Right atrium auricular region (tissue), 2 donors: ENCODE results near the gene PMM2. TPM values are rescaled to one million over a fixed set of nuclear protein-coding genes. Genes with fewer than 3 reads are reported as not detected.
"Not testable (repeated sequence)": the region's sequence is repeated elsewhere in the genome, so short reads cannot be mapped to it uniquely, and the experiment has no call there.

Experiments used
- DNase-seq: peaks from one replicate; pipeline ENCODE4 v3.0.0-alpha.2; 2019; ENCODE audit warnings: low spot score
- H3K27ac ChIP-seq, 2 donors: fragments of 200-600 bp; sonication (generic); 1 replicate in 1 of 2; 2 replicates in 1 of 2; pipeline ENCODE4 v1.5.1; 2016 to 2019
- H3K27me3 ChIP-seq, 2 donors: fragments of 200-600 bp; sonication (generic); one replicate each; pipeline versions ENCODE4 v1.5.1 to v1.6.0; 2017 to 2019
- H3K36me3 ChIP-seq: fragments of 200-600 bp; sonication (generic); one replicate; pipeline ENCODE4 v1.5.1; 2016
- H3K4me1 ChIP-seq, 2 donors: fragments of 200-600 bp; sonication (generic); one replicate each; pipeline versions ENCODE4 v1.5.1 to v1.6.0; 2017 to 2019
- H3K4me3 ChIP-seq, 2 donors: fragments of 200-600 bp; sonication (generic); 1 replicate in 1 of 2; 2 replicates in 1 of 2; pipeline ENCODE4 v1.5.1; 2017 to 2019; ENCODE audit warnings: mild to moderate bottlenecking in 1 of 2, moderate library complexity in 1 of 2
- H3K9me3 ChIP-seq, 2 donors: fragments of 200-600 bp; sonication (generic); one replicate each; pipeline ENCODE4 v1.5.1; 2019
- total RNA-seq, 2 donors: library from RNA; depleted of rRNA; stranded (reverse); fragments of >200 nt; gene quantifications; one replicate each; pipeline ENCODE4 v1.1.0, GENCODE V29; 2016
- TF ChIP-seq, protein P1 (sequence below), 2 donors: fragments of 200-600 bp; sonication (generic); IDR thresholded peaks; one replicate each; pipeline ENCODE4 v1.5.1; 2019; ENCODE audit warnings: antibody characterized with exemption in 2 of 2

The PMM2 gene
- total RNA-seq, 2 donors from 2014 or later: 14.5 to 20.5 TPM

DNA sequence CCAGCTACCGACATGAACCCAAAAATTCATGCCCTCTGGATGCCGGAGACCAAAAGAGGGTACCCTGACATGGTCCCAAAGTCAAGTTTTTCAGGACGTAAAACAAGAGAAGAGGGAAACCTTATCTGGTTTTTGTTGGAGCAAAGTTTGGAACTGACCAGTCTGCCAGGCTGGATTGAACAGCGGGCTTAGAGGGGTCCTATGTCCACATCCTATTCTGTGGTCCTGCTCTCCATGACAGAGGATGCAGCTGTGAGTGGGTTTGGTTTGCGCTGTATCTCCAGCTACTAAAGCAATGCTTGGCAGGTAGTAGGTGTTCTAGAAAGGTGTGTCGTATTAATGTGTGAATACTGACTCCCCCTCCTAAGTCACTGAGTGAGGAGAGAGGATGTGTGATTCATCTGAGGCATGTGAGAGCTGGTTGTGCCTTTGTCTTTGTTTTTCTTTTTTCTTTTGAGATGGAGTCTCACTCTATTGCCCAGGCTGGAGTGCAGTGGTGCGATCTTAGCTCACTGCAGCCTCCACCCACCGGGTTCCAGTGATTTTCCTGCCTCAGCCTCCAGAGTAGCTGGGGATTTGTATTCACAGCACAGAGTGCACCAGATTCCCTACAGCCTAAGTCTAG is 31.0 kb downstream of the PMM2 start:
- no peaks in the 10 kb centered on the region for H3K4me1 ChIP-seq
- TF ChIP-seq, protein P1, sequence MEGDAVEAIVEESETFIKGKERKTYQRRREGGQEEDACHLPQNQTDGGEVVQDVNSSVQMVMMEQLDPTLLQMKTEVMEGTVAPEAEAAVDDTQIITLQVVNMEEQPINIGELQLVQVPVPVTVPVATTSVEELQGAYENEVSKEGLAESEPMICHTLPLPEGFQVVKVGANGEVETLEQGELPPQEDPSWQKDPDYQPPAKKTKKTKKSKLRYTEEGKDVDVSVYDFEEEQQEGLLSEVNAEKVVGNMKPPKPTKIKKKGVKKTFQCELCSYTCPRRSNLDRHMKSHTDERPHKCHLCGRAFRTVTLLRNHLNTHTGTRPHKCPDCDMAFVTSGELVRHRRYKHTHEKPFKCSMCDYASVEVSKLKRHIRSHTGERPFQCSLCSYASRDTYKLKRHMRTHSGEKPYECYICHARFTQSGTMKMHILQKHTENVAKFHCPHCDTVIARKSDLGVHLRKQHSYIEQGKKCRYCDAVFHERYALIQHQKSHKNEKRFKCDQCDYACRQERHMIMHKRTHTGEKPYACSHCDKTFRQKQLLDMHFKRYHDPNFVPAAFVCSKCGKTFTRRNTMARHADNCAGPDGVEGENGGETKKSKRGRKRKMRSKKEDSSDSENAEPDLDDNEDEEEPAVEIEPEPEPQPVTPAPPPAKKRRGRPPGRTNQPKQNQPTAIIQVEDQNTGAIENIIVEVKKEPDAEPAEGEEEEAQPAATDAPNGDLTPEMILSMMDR (IDR thresholded peaks at IDR 0.05): no peak
- H3K4me3 ChIP-seq: no peak overlapping the region
- H3K27me3 ChIP-seq: no peaks in the 10 kb centered on the region
- no peak for DNase-seq
- H3K27ac ChIP-seq: no peak overlapping the region
- peaks cover 39% of the 10 kb centered on the region for H3K36me3 ChIP-seq
- no peaks in the 10 kb centered on the region for H3K9me3 ChIP-seq

DNA sequence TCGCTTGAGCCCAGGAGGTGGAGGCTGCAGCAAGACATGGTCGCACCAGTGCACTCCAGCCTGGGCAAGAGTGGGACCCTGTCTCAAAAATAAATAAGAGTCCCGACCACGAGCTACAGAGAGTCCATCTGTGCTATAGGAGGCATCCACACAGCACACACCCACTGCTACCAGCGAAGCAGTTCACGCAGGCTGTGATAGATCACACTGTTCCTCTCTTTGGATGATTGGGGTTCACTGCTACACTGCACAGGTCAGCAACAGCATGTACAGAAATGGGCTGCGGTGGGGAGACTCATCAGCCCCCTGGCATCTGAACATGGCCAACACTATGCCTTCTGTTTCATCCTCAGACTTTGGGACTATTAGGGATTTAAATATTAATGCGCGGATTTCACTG is 33.8 kb downstream of the PMM2 start:
- TF ChIP-seq, protein P1 (IDR thresholded peaks at IDR 0.05): no peak
- Histone ChIP-seq H3K9me3 (no peaks in the 10 kb centered on the region), H3K36me3 (peaks cover 31% of the 10 kb centered on the region), H3K27me3 (no peaks in the 10 kb centered on the region), H3K4me3 (no peak overlapping the region), H3K4me1 (no peaks in the 10 kb centered on the region), H3K27ac (no peak overlapping the region)
- no peak for DNase-seq

DNA sequence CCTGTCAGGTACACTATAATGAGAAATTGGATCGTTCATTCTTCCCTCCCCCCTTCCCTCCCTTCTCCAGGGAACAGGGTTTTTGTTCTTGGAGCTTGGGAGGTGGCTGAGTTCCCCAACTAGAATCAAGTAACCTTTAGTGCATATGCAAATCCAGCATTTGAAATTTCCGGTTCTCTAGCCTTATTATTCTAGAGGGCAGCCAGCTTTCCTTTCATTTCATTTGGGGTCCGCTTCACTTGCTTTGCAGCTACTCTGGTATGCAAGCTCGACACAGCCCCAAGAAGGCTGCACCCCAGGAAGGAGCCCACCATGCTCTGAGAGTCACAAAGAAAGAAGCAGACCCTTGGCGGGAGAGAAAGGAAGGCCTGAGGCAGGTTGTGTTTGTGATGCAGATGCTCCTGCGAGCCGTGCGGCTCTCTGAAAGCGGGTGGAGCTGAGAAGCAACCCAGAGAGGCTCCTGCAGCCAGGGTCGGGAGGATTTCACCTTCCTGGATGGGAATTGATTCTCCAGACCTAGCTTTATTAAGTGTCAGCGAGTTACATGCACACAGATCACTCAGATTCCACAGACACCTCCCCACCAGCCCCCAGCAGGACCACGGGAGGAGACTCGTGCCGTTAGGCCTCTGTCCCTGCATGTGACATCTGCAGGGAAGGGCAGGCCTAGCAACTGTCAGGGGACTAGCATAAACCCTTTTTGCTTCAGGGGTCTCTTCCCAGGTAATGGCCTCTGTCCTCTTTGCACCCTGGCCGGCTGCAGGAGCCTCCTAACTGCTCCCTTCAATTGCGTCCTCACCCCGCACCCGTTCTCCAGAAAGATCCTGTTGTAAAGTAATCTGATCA is 34.5 kb downstream of the PMM2 start:
- H3K36me3 ChIP-seq: peaks cover 31% of the 10 kb centered on the region
- no peak overlapping the region for H3K27ac ChIP-seq
- TF ChIP-seq, protein P1 (IDR thresholded peaks at IDR 0.05): no peak
- no peaks in the 10 kb centered on the region for H3K9me3 ChIP-seq
- no peaks in the 10 kb centered on the region for H3K27me3 ChIP-seq
- DNase-seq: no peak
- no peak overlapping the region for H3K4me3 ChIP-seq
- no peaks in the 10 kb centered on the region for H3K4me1 ChIP-seq

DNA sequence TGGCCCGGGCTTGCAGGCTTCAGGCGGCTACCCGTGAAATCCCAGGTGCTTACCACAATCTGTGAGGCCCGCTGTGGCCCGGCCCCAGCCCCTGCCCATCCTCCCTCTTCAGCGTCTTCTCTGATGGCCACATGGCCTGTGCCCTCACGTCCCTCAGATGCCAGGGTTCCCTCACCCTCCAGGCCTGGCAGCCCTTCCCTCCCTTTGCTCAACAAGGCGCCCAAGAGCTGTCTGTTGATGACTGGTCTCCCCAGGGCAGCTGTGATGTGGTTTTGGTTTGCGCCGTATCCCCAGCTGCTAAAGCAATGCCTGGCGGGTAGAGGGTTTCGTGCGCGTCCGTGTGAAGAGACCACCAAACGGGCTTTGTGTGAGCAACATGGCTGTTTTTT is 35.1 kb downstream of the PMM2 start:
- TF ChIP-seq, protein P1 (IDR thresholded peaks at IDR 0.05): no peak
- no peaks in the 10 kb centered on the region for H3K27me3 ChIP-seq
- DNase-seq: no peak
- H3K27ac ChIP-seq: no peak overlapping the region
- H3K4me3 ChIP-seq: no peak overlapping the region
- no peaks in the 10 kb centered on the region for H3K4me1 ChIP-seq
- H3K36me3 ChIP-seq: peaks cover 31% of the 10 kb centered on the region
- no peaks in the 10 kb centered on the region for H3K9me3 ChIP-seq

DNA sequence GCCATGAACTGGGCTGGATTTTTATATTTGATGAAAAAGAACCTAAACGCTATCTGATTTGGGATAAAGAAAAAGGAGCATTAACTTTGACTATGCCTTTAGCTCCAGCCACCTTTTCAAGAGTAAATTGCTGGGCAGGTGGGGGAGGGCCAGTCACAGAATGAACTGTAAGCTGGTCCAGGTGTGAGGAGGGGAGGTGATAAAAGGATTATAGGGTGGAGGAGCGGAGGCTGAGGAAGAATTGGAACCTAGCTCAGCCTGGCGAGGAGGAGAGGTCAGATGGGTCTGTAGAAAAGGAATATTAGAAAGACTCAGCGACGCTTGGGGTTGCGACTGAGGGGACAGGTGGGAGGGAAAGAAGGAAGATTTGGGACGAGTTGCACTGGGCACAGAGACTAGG is 39.2 kb downstream of the PMM2 start:
- H3K27ac ChIP-seq, H3K27me3 ChIP-seq, H3K9me3 ChIP-seq, H3K4me1 ChIP-seq, DNase-seq, H3K4me3 ChIP-seq, H3K36me3 ChIP-seq: not testable (repeated sequence)

DNA sequence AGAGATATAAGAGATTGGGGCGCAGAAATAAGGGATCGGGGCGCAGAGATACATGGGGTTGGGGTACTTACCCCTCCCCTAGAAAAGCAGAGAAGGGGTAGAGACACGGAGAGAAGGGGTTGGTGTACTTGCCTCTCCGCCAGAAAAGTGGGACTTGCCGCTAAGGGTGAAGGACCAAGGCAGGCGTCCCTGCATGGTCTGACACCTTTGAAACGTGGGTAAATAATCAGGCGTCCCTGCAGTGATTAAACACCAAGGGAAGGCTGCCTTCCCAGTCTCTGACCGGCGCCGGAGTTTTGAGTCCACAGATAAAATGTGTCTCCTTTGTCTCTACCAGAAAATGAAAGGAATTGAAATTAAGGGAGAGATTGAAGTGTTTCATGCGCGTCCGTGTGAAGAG is 40.0 kb downstream of the PMM2 start:
- H3K27ac ChIP-seq, H3K4me3 ChIP-seq, H3K27me3 ChIP-seq, H3K4me1 ChIP-seq, H3K36me3 ChIP-seq, H3K9me3 ChIP-seq, DNase-seq: not testable (repeated sequence)

DNA sequence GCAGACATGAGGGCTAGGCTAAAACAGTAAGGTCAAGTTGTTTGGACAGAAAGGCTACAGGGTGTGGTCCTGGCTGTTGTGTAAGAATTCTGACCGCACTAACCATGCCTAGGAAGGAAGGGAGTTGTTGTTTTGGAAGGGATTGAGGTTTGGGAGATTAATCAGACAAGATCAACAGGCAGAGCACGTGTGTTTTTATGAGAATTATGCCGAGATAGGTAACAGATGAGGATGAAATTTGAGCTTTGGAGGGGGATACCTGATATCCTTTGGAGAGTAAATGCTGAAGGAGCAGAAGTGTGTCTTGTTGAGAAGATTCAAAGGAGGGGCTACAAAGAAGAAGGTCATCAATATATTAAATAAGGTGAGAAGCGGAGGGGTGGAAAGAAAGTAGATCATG is 44.4 kb downstream of the PMM2 start:
- H3K4me3 ChIP-seq: peak overlapping the region in 1 of 2 donors; percentile 22
- H3K36me3 ChIP-seq, H3K4me1 ChIP-seq, H3K27me3 ChIP-seq, DNase-seq, H3K9me3 ChIP-seq: not testable (repeated sequence)
- H3K27ac ChIP-seq: peak overlapping the region in 1 of 2 donors; percentile 10

DNA sequence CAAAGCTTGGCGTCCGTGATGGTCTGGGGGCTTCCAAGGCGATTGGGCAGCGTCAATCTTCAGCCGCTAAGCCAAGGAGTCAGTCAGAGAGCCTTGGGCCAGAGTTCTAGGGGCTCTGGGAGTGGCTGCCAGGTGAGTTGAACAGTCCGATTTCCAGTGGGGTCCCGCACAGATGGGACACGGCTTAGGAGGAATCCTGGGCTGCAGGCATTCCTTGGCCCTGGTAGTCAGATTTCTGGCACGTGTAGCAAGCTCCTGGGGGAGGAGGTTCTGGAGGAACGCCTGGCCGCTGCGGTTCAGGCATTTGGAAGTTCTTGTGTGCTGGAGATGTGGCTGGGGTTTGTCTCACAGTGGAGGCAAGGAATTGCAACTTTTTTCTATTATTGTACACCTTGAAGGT is 45.7 kb downstream of the PMM2 start:
- not testable (repeated sequence) for H3K9me3 ChIP-seq, H3K27me3 ChIP-seq, H3K36me3 ChIP-seq, H3K27ac ChIP-seq, H3K4me1 ChIP-seq, DNase-seq, H3K4me3 ChIP-seq
